Effector CD8-positive, alpha-beta T cell (primary cell): Measurements from ENCODE around the gene PELO.

ENCODE experiments used
- DNase-seq: peaks from one replicate; lab custom pipeline; 2025; lab: John Stamatoyannopoulos, UW

PELO gene

DNA sequence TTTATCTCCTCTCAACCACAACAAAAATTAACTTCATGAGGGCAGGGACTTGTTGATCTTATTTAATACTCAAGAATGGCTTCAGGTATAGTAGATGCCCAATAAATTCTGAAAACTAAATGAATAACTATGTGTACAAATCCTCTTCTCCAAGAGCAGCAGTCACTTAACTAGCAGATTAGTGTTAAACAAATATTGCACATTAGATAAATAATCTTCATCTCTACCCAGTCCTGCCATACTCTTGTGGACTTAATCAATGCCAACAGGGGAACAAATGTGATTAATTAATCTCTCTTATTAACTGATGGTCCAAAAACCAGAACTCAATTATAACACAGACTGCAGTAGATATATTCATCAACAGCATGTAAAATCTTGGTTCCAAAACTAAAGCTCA lies 15.0 kb upstream of the PELO start:
- DNase-seq: no peak

DNA sequence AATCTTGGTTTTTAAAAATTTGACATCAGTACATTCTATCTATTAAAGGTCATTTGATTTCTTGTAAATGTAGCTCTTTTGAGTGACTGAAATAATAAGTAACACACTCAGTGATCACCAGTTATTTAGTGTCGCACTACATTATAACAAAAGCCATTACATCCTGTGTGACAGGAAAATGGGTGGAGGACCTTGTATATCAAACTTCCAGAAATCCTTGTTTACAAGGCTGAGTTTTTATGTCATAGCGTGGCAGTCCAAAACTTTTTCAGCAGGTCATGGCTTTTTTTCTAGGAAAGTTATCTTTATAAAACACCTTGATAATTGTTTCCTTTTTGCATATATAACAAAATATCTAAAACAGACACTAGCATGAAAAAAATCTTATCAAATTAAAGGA lies 14.4 kb upstream of the PELO start:
- DNase-seq: no peak

GRCh38 chr5:52774005-52774410 lies 13.7 kb upstream of the PELO start:
- DNase-seq: no peak

GRCh38 chr5:52776116-52776515 lies 11.6 kb upstream of the PELO start:
- DNase-seq: no peak

- no peak for DNase-seq
Observed at GRCh38 chr5:52777186-52777585, 10.5 kb upstream of the PELO start.

GRCh38 chr5:52778781-52779180 lies 8.9 kb upstream of the PELO start:
- DNase-seq: no peak

GRCh38 chr5:52779213-52779612 lies 8.5 kb upstream of the PELO start:
- no peak for DNase-seq

DNA sequence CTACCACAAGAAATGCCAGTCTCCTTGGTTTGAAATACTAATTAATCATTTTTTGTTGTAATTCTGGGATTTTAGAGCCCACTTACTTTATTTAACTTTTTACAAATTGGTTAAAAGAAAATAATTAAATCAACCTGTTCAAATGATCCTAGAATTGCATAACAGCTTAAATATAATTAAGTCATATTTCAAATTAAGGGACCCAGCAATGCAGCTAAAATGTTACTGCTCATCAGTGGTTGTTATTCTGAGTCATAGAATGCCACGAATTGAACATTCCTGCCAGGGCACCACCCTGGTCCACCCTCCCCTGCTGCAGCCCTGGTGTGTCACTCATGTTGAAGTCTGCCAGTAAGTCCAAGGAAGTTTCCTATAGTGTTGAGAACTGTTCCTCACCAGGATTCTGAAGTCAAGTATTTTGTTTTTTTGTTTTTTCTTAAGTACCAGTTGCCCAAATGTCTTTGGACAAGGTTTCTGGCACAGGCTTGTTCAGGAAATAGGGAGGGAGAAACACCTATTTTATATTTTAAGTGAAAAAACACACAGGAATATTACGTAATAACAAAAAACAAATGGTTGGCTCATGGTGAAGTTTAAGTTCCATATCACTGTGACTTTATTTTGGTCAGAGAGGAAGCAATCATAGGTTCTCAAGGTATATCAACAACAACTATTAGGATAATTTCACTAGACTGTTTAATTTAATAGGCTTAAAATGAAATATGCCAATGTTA lies 4.3 kb upstream of the PELO start:
- no peak for DNase-seq

- DNase-seq: no peak
Observed at GRCh38 chr5:52784737-52785136, 3.0 kb upstream of the PELO start.

DNA sequence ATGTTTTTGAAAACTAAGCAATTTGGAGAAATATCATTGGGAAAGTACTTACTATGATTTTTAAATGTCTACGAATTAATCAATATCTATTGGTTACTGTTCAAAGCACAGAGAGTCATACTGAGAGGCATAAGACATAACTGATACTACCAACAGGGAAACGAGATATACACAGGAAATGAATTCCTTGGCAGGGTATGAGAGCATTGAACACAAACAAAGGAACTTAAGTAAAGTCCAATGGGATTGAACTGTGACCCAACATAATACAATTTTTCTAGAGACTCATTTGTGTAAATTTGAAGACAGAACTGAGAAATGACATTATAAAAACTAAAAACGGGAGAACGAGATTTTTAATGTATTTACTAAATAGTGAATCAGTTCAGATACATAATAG lies 1.3 kb upstream of the PELO start:
- no peak for DNase-seq

DNA sequence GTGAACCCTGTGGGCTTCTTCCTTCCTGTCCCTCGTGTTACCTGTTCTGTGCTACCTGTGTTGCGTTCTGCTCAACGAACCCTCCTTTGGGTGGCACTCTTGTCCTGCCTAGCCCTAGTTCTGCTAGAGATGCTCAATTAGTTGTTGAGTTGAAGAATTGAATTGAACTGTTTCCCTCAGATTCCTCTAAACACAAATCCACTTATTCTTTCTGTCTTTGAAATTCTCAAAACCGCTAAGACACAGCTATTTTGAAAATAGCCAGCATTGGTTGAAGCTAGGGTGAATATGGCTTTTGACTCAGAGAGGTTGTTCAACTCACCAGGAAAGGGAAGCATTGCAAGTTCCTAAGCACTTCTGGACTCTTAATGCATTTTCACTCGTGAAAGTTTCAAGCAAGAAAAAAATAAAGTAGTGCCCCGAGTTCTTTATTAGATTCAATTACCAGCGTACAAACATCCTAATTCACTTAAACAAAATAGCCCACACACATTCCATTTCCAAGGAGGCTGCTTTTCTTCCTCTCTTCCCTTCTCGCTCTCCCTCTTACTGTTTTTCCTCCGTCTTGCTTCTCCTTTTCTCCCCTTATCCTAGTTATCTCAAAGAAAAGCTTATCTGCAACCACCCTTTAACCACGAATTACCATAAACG lies 642 bp upstream of the PELO start:
- DNase-seq: peak; percentile 1

- DNase-seq: no peak
Observed at GRCh38 chr5:52788505-52788821, 747 bp downstream of the PELO start.

- no peak for DNase-seq
Observed at GRCh38 chr5:52789378-52789777, 1.7 kb downstream of the PELO start.

DNA sequence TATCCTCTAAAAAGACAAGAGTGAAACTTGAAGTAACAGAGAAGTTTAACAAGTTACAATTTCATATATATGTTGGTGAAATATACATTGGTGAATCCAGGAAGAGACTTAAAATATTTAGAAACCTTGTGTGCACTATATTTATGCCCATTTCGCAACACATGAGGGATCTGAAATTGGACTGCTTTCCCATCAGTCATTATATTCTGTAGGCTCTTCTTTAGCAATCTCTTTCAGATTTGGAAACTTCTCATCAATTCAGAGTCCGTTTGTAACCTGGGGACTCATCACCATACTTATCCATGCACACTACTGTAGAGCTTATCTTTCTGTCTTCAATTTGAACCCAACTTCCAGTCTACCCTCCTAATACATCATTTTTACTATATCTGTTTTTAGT lies 2.1 kb downstream of the PELO start:
- no peak for DNase-seq

DNA sequence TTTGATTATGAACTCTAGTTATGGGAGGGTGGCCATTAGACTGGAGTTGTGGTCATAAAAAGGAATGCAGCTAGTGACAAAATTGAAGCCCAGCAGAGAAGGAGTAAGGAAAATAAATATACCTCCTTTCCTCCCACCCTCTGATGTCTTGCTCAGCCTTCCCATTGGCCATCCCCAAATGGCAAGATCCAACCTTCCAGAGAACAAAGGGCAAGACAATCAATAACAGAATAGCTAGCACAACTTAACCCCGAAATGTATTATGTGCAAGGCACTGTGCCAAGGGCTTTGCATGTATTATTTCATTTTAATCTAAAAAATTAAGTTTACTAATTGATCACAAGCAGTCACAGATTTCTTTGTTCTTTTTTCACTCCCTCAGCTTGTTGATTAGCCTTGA lies 3.6 kb downstream of the PELO start:
- DNase-seq: no peak

DNA sequence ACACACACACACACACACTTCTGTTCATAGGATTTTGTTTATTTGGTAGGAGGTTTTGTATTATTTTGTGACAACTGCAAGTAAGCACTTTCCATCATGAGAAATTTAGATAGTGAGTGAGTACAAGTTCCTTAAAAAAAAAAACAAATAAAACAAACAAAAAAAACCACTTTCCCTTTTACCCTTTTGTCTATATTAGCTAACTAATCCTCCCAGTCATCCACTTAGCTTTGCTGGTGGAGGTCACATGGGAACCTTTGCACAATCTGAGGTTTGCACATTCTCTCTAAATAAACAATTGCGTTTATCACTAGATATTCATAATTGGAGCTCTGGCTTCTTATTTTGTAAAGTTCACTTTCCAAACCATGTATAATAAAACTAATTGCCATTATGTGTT lies 6.8 kb downstream of the PELO start:
- DNase-seq: no peak

DNA sequence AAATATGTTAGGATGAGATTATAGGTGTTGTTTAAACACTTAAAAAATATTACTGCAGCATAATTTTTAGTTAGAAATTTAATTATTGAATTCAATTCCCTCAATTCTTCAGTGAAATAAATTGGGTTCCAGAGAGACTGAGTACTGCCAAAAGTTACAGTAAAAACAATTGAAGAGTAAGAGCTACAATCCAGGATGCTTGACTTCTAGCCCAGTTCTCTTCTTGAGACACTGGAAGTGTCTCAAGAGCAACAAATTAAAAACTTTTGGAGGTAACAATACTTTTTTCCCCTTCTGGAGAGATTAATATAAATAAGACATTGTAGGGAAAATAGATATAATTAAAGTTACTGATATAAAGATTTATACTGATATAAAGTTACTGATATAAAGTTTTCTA lies 8.3 kb downstream of the PELO start:
- DNase-seq: no peak

DNA sequence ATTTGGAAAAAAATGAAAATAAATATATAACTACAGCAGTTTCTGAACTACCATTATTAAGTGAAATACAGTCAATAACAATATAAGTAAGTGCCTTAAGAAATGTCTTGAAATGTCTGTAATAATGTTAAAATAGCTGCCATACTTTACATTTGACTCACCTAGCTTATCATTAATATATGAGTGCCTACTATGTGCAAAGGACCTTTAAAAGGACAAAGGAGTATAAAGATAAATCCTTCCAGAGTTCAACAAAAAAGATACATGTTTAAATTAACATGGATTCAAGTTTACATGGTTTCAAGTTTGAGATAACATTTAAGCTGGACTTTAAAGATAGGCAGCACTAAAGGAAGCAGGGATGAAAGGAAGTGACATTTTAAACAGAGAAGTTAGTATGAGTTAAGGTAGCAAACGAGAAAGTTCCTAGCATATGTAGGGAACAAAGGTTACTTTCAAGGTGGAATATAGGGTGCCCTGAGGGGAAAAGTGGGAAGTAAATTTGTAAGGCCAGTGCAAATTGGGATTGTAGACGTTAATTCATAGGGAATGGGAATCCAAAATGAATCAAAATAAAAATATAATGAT lies 8.9 kb downstream of the PELO start:
- no peak for DNase-seq

DNA sequence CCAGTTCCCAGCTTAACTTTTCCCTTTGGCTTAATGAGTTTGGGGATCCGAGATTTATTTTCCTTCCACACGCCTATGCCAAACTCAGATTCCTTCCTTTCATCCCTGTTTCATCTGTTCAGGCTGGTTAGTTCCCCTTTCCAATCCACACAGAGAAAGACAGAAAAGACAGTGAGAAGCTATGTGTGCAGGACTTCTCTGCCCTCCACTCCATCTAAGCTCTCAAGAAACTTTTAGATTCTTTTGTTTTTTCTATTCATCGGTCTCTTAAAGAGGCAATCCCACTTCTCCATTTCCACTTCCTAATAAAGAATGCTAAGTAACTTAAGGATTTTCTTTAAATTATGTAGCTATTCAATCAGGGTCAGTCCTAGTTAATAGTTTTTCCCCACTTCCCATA lies 11.2 kb downstream of the PELO start:
- DNase-seq: no peak

DNA sequence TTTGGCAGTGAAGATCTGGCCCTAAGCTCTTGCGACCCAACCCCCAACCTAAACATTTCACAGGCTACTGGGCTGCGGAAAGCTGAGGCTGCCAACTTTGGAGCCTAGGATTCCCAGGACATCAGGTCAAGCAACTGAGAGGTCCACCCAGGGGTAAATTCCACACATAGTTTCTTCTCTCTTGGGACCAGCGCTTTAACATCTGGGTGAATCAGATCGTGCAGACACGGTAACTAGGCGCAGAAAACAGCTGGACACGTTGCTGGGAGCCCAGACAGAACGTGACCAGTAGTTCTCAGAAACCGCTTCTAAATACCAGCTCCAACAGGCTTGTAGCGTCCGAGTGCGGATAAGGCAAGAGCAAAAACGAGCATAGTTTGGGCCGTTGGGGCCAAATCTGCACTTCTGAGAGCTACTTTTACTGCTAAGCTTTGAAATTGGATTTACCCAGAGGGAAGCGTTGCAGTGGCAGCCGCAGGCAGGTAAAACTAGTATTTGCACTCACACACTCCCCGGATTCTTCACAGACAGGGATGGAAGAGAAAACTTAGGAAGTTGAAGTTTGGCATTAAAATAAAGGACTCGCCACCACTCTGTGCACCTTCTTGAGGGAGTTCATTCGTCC lies 11.8 kb downstream of the PELO start:
- DNase-seq: no peak

DNA sequence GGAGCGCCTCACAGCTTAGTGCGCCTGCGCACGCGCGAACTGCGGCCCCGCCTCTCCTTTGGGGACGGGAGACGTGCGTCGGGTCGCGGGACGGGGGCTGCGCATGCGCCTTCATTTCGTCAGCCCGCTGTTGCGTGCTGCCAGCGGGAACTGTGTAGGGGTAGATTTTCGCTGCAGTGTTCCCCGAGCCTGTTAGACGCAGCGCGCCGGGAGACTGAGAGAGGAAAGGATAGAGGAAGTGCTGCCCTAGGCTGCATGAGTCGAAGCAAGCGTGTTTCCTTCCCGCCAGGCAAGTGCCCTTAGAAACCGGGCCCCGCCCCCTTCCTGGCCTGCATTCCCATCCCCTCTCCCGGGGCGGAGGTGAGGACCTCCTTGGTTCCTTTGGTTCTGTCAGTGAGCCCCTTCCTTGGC lies 12.3 kb downstream of the PELO start:
- peak; percentile 94 for DNase-seq

GRCh38 chr5:52800394-52801213 lies 12.9 kb downstream of the PELO start:
- DNase-seq: peak; percentile 8
